T-helper 17 cell (primary cell): ENCODE data around the gene CTNNA2. TPM values are rescaled to one million over a fixed set of nuclear protein-coding genes. Genes with fewer than 3 reads are reported as not detected.
"Not testable (repeated sequence)": the region's sequence is repeated elsewhere in the genome, so short reads cannot be mapped to it uniquely, and the experiment has no call there.

Experiments used
- ATAC-seq: fragments of 150-1000 bp; cut with Tn5 transposase; 2 replicates; pipeline ENCODE4 v1.10.0; 2021; ENCODE audit warnings: mild to moderate bottlenecking, moderate library complexity
- DNase-seq, 3 donors: peaks; one replicate each; pipeline versions ENCODE4 v3.0.0 to v3.0.0-alpha.2; 2020 to 2021
- H3K9me3 ChIP-seq: one replicate; pipeline ENCODE4 v1.7.0; 2013; ENCODE audit warnings: low read length, mild to moderate bottlenecking; ENCODE audit not compliant: control insufficient read depth, poor library complexity, severe bottlenecking
- H3K27ac Mint-ChIP-seq: one replicate; pipeline ENCODE4 v1.8.0; 2022; ENCODE audit warnings: mild to moderate bottlenecking, moderate library complexity, mixed read lengths
- H3K27me3 Mint-ChIP-seq: one replicate; pipeline ENCODE4 v1.8.0; 2022; ENCODE audit warnings: mixed read lengths
- H3K36me3 Mint-ChIP-seq: one replicate; pipeline ENCODE4 v1.8.0; 2022; ENCODE audit warnings: low read depth, mixed read lengths
- H3K4me1 Mint-ChIP-seq: one replicate; pipeline ENCODE4 v1.8.0; 2022; ENCODE audit warnings: mild to moderate bottlenecking, mixed read lengths
- H3K4me3 Mint-ChIP-seq: one replicate; pipeline ENCODE4 v1.8.0; 2022; ENCODE audit warnings: mild to moderate bottlenecking, moderate library complexity, mixed read lengths
- total RNA-seq, 4 donors: library from RNA in 2 of 4; stranded (reverse) in 2 of 4; gene quantifications; one replicate each; pipeline ENCODE4 v1.2.3 and lab custom pipeline; 2022 to 2026

The CTNNA2 gene
- total RNA-seq, 2 donors from 2014 or later: not detected

GRCh38 chr2:80120866-80121265 is 608.0 kb downstream of the CTNNA2 start:
- Mint-ChIP-seq H3K4me1 (no peaks in the 10 kb centered on the region), H3K27ac (no peak overlapping the region), H3K4me3 (no peak overlapping the region), H3K36me3 (no peaks in the 10 kb centered on the region), H3K27me3 (no peaks in the 10 kb centered on the region)
- DNase-seq: no peak
- ATAC-seq: no peak
- H3K9me3 ChIP-seq: peaks cover under 1% of the 10 kb centered on the region

- ATAC-seq: no peak
- H3K27ac Mint-ChIP-seq: no peak overlapping the region
- no peaks in the 10 kb centered on the region for H3K27me3 Mint-ChIP-seq
Observed at GRCh38 chr2:80122675-80123074, 609.8 kb downstream of the CTNNA2 start.

GRCh38 chr2:80126596-80127189 is 613.8 kb downstream of the CTNNA2 start:
- H3K27me3 Mint-ChIP-seq: no peaks in the 10 kb centered on the region
- no peaks in the 10 kb centered on the region for H3K9me3 ChIP-seq
- ATAC-seq (no peak), DNase-seq (no peak)
- H3K36me3 Mint-ChIP-seq: no peaks in the 10 kb centered on the region
- no peak overlapping the region for H3K27ac Mint-ChIP-seq
- no peaks in the 10 kb centered on the region for H3K4me1 Mint-ChIP-seq
- no peak overlapping the region for H3K4me3 Mint-ChIP-seq

More at GRCh38 chr2:80122675-80123074, 609.8 kb downstream of the CTNNA2 start:
- DNase-seq: no peak
- Mint-ChIP-seq H3K36me3 (no peaks in the 10 kb centered on the region), H3K4me3 (no peak overlapping the region), H3K4me1 (no peaks in the 10 kb centered on the region)
- H3K9me3 ChIP-seq: no peaks in the 10 kb centered on the region

- ATAC-seq (no peak), DNase-seq (no peak)
- H3K36me3 Mint-ChIP-seq: no peaks in the 10 kb centered on the region
- no peaks in the 10 kb centered on the region for H3K4me1 Mint-ChIP-seq
- H3K4me3 Mint-ChIP-seq: no peak overlapping the region
- H3K9me3 ChIP-seq: no peaks in the 10 kb centered on the region
- no peak overlapping the region for H3K27ac Mint-ChIP-seq
- H3K27me3 Mint-ChIP-seq: no peaks in the 10 kb centered on the region
Observed at GRCh38 chr2:80128080-80128479, 615.2 kb downstream of the CTNNA2 start.

- no peaks in the 10 kb centered on the region for H3K36me3 Mint-ChIP-seq
- DNase-seq (no peak), ATAC-seq (no peak)
- H3K27me3 Mint-ChIP-seq: no peaks in the 10 kb centered on the region
- H3K4me1 Mint-ChIP-seq: no peaks in the 10 kb centered on the region
- H3K9me3 ChIP-seq: no peaks in the 10 kb centered on the region
- H3K27ac Mint-ChIP-seq: no peak overlapping the region
- no peak overlapping the region for H3K4me3 Mint-ChIP-seq
Observed at GRCh38 chr2:80132281-80132680, 619.4 kb downstream of the CTNNA2 start.

GRCh38 chr2:80135001-80135400 is 622.1 kb downstream of the CTNNA2 start:
- Mint-ChIP-seq H3K27ac (no peak overlapping the region), H3K4me1 (no peaks in the 10 kb centered on the region), H3K36me3 (no peaks in the 10 kb centered on the region), H3K27me3 (no peaks in the 10 kb centered on the region), H3K4me3 (no peak overlapping the region)
- no peaks in the 10 kb centered on the region for H3K9me3 ChIP-seq
- DNase-seq (no peak), ATAC-seq (no peak)

- Mint-ChIP-seq H3K4me3 (no peak overlapping the region), H3K27me3 (no peaks in the 10 kb centered on the region), H3K27ac (no peak overlapping the region), H3K4me1 (no peaks in the 10 kb centered on the region), H3K36me3 (no peaks in the 10 kb centered on the region)
- no peaks in the 10 kb centered on the region for H3K9me3 ChIP-seq
- DNase-seq (no peak), ATAC-seq (no peak)
Observed at GRCh38 chr2:80136338-80136737, 623.5 kb downstream of the CTNNA2 start.

GRCh38 chr2:80139001-80139400 is 626.1 kb downstream of the CTNNA2 start:
- Mint-ChIP-seq H3K27ac (no peak overlapping the region), H3K4me1 (no peaks in the 10 kb centered on the region), H3K36me3 (no peaks in the 10 kb centered on the region), H3K27me3 (no peaks in the 10 kb centered on the region), H3K4me3 (no peak overlapping the region)
- DNase-seq (no peak), ATAC-seq (no peak)
- H3K9me3 ChIP-seq: no peaks in the 10 kb centered on the region

- no peak overlapping the region for H3K4me3 Mint-ChIP-seq
- no peak overlapping the region for H3K27ac Mint-ChIP-seq
- H3K27me3 Mint-ChIP-seq: no peaks in the 10 kb centered on the region
- H3K4me1 Mint-ChIP-seq: no peaks in the 10 kb centered on the region
- no peak for DNase-seq
- H3K36me3 Mint-ChIP-seq: no peaks in the 10 kb centered on the region
- ATAC-seq: no peak
- no peaks in the 10 kb centered on the region for H3K9me3 ChIP-seq
Observed at GRCh38 chr2:80141007-80141726, 628.3 kb downstream of the CTNNA2 start.

- Mint-ChIP-seq H3K27ac (no peak overlapping the region), H3K4me1 (no peaks in the 10 kb centered on the region), H3K36me3 (no peaks in the 10 kb centered on the region), H3K27me3 (no peaks in the 10 kb centered on the region), H3K4me3 (no peak overlapping the region)
- peaks cover 3% of the 10 kb centered on the region for H3K9me3 ChIP-seq
- DNase-seq: no peak
- no peak for ATAC-seq
Observed at GRCh38 chr2:80145499-80145898, 632.6 kb downstream of the CTNNA2 start.

GRCh38 chr2:80146757-80147156 is 633.9 kb downstream of the CTNNA2 start:
- H3K4me3 Mint-ChIP-seq, H3K36me3 Mint-ChIP-seq, ATAC-seq: not testable (repeated sequence)

GRCh38 chr2:80147690-80148089 is 634.8 kb downstream of the CTNNA2 start:
- no peak for DNase-seq
- Mint-ChIP-seq H3K36me3 (no peaks in the 10 kb centered on the region), H3K27ac (no peak overlapping the region), H3K27me3 (no peaks in the 10 kb centered on the region), H3K4me1 (no peaks in the 10 kb centered on the region), H3K4me3 (no peak overlapping the region)
- peaks cover 3% of the 10 kb centered on the region for H3K9me3 ChIP-seq
- no peak for ATAC-seq

More at GRCh38 chr2:80146757-80147156, 633.9 kb downstream of the CTNNA2 start:
- not testable (repeated sequence) for DNase-seq, H3K4me1 Mint-ChIP-seq, H3K9me3 ChIP-seq, H3K27ac Mint-ChIP-seq, H3K27me3 Mint-ChIP-seq

- Mint-ChIP-seq H3K4me1 (no peaks in the 10 kb centered on the region), H3K27me3 (no peaks in the 10 kb centered on the region), H3K4me3 (no peak overlapping the region), H3K27ac (no peak overlapping the region), H3K36me3 (no peaks in the 10 kb centered on the region)
- peaks cover 3% of the 10 kb centered on the region for H3K9me3 ChIP-seq
- DNase-seq (no peak), ATAC-seq (no peak)
Observed at GRCh38 chr2:80148906-80149305, 636.1 kb downstream of the CTNNA2 start.

GRCh38 chr2:80149991-80150390 is 637.1 kb downstream of the CTNNA2 start:
- ATAC-seq (no peak), DNase-seq (no peak)
- peaks cover 3% of the 10 kb centered on the region for H3K9me3 ChIP-seq
- Mint-ChIP-seq H3K4me1 (no peaks in the 10 kb centered on the region), H3K36me3 (no peaks in the 10 kb centered on the region), H3K27ac (no peak overlapping the region), H3K27me3 (no peaks in the 10 kb centered on the region), H3K4me3 (no peak overlapping the region)
